SK-N-SH (cell line): ENCODE results near the gene SLC41A3. TPM values are rescaled to one million over a fixed set of nuclear protein-coding genes. Genes with fewer than 3 reads are reported as not detected.
"Not testable (repeated sequence)": the region's sequence is repeated elsewhere in the genome, so short reads cannot be mapped to it uniquely, and the experiment has no call there.

Source experiments
- CTCF ChIA-PET: fragments of 300-600, 350-600 bp; formaldehyde crosslinking; extraction: SDS; loops from one replicate; lab custom pipeline; 2021; lab: Yijun Ruan, JAX
- POLR2A ChIA-PET: fragments of 350-600 bp; sonication (Branson Sonifier 250); formaldehyde crosslinking; extraction: SDS; loops from one replicate; lab custom pipeline; 2020; ENCODE audit warnings: antibody characterized with exemption, inconsistent platforms; lab: Yijun Ruan, JAX
- DNase-seq: peaks from one replicate; pipeline ENCODE4 v3.0.0; 2012
- H2AFZ ChIP-seq: fragments of 200-600 bp; sonication (generic); 2 replicates; pipeline ENCODE4 v1.8.1; 2016; ENCODE audit warnings: antibody characterized with exemption, mild to moderate bottlenecking, low read depth
- H3F3A ChIP-seq: fragments of 200-600 bp; sonication (generic); replicated peaks from 2 replicates; pipeline ENCODE3; 2016; ENCODE audit warnings: antibody characterized with exemption, mild to moderate bottlenecking; ENCODE audit not compliant: insufficient read depth
- H3K27ac ChIP-seq, 2 experiments: fragments of 200-500 bp in 1 of 2; fragments of 200-600 bp in 1 of 2; sonication (Bioruptor generic) in 1 of 2; sonication (generic), shearing (Covaris generic) in 1 of 2; 2 replicates each; pipeline versions ENCODE4 v1.5.1 to v1.6.1; 2014 to 2016; ENCODE audit warnings: low read depth in 2 of 2, inconsistent platforms in 1 of 2, low read length in 1 of 2, mild to moderate bottlenecking in 1 of 2, mixed read lengths in 1 of 2
- H3K27me3 ChIP-seq: fragments of 200-600 bp; sonication (generic), shearing (Covaris generic); 2 replicates; pipeline ENCODE4 v1.6.1; 2016; ENCODE audit warnings: mixed run types; ENCODE audit not compliant: insufficient read depth
- H3K36me3 ChIP-seq, 2 experiments: fragments of 200-500 bp in 1 of 2; fragments of 200-600 bp in 1 of 2; sonication (Bioruptor generic) in 1 of 2; sonication (generic) in 1 of 2; replicated peaks in 1 of 2; 2 replicates each; pipeline versions ENCODE3 to v1.5.1; 2014 to 2016; ENCODE audit warnings: low read length in 1 of 2, mild to moderate bottlenecking in 1 of 2; ENCODE audit not compliant: insufficient read depth in 2 of 2, control insufficient read depth in 1 of 2
- H3K4me1 ChIP-seq, 2 experiments: fragments of 200-500 bp in 1 of 2; fragments of 200-600 bp in 1 of 2; sonication (Bioruptor generic) in 1 of 2; sonication (generic), shearing (Covaris generic) in 1 of 2; 2 replicates each; pipeline versions ENCODE4 v1.5.1 to v1.6.1; 2014 to 2016; ENCODE audit warnings: low read depth in 1 of 2, low read length in 1 of 2, mixed run types in 1 of 2; ENCODE audit not compliant: insufficient read depth in 2 of 2, control insufficient read depth in 1 of 2
- H3K4me2 ChIP-seq: fragments of 200-600 bp; sonication (generic), shearing (Covaris generic); 2 replicates; pipeline ENCODE4 v1.6.1; 2017; ENCODE audit warnings: mixed run types
- H3K4me3 ChIP-seq, 2 experiments: fragments of 200-500 bp in 1 of 2; fragments of 200-600 bp in 1 of 2; sonication (Bioruptor generic) in 1 of 2; sonication (generic), shearing (Covaris generic) in 1 of 2; 2 replicates each; pipeline versions ENCODE4 v1.5.1 to v1.8.1; 2014 to 2016; ENCODE audit warnings: low read depth in 2 of 2, inconsistent platforms in 1 of 2, low read length in 1 of 2, mild to moderate bottlenecking in 1 of 2, mixed read lengths in 1 of 2, moderate library complexity in 1 of 2
- H3K79me2 ChIP-seq: fragments of 200-600 bp; sonication (generic); 2 replicates; pipeline ENCODE4 v1.8.1; 2017; ENCODE audit warnings: mild to moderate bottlenecking; ENCODE audit not compliant: insufficient read depth
- H3K9ac ChIP-seq: fragments of 200-600 bp; sonication (generic); 2 replicates; pipeline ENCODE4 v1.6.1; 2017; ENCODE audit warnings: mixed run types
- H3K9me2 ChIP-seq: fragments of 200-600 bp; sonication (generic); 2 replicates; pipeline ENCODE4 v1.6.1; 2017; ENCODE audit warnings: mixed run types
- H3K9me3 ChIP-seq: fragments of 200-600 bp; sonication (generic); 2 replicates; pipeline ENCODE4 v1.6.1; 2017; ENCODE audit warnings: mixed run types, mild to moderate bottlenecking, moderate library complexity
- H4K20me1 ChIP-seq: fragments of 200-600 bp; sonication (generic); 2 replicates; pipeline ENCODE4 v1.6.1; 2017; ENCODE audit warnings: mild to moderate bottlenecking, mixed run types; ENCODE audit not compliant: insufficient read depth
- CHD2 ChIP-seq: fragments of 150-350 bp; IDR thresholded peaks from 2 replicates; pipeline ENCODE4 v1.6.1; 2018; ENCODE audit warnings: low read length; ENCODE audit not compliant: partially characterized antibody
- ELF1 ChIP-seq: IDR thresholded peaks from 2 replicates; pipeline ENCODE4 v1.4.0; 2012
- FOXJ3 ChIP-seq: sonication (generic); formaldehyde crosslinking; IDR thresholded peaks from 2 replicates; pipeline ENCODE4 v1.5.1; 2020; ENCODE audit warnings: mild to moderate bottlenecking, missing genetic modification reagents
- GABPA ChIP-seq: IDR thresholded peaks from 2 replicates; pipeline ENCODE4 v1.4.0; 2012; ENCODE audit warnings: low read depth, mild to moderate bottlenecking
- GATA2 ChIP-seq: sonication (generic); formaldehyde crosslinking; IDR thresholded peaks from 2 replicates; pipeline ENCODE4 v1.5.0; 2020; ENCODE audit warnings: mild to moderate bottlenecking, missing genetic modification reagents
- MAX ChIP-seq: IDR thresholded peaks from 2 replicates; pipeline ENCODE4 v1.4.0; 2012; ENCODE audit warnings: low read depth
- MXI1 ChIP-seq: IDR thresholded peaks from 2 replicates; pipeline ENCODE4 v1.6.1; 2012; ENCODE audit warnings: mild to moderate bottlenecking, low read depth, low read length, improper control_type of control experiment
- PBX3 ChIP-seq: IDR thresholded peaks from 2 replicates; pipeline ENCODE4; 2012
- POLR2AphosphoS5 ChIP-seq: IDR thresholded peaks from 2 replicates; pipeline ENCODE4 v1.6.1; 2012; ENCODE audit warnings: low read depth, low read length
- RCOR1 ChIP-seq: fragments of 150-350 bp; IDR thresholded peaks from 2 replicates; pipeline ENCODE4 v1.6.1; 2017; ENCODE audit warnings: antibody characterized with exemption, low read length
- REST ChIP-seq: IDR thresholded peaks from 2 replicates; pipeline ENCODE4 v1.6.1; 2012; ENCODE audit warnings: mild to moderate bottlenecking, low read depth, low read length, moderate library complexity
- SIN3A ChIP-seq: IDR thresholded peaks from 2 replicates; pipeline ENCODE4 v1.6.1; 2012; ENCODE audit warnings: low read depth, mild to moderate bottlenecking, low read length, moderate library complexity, borderline replicate concordance
- TAF1 ChIP-seq: IDR thresholded peaks from 2 replicates; pipeline ENCODE4 v1.6.1; 2012; ENCODE audit warnings: low read depth, mild to moderate bottlenecking, low read length, moderate library complexity, borderline replicate concordance
- USF1 ChIP-seq: IDR thresholded peaks from 2 replicates; pipeline ENCODE4 v1.4.0; 2012; ENCODE audit warnings: low read depth, borderline replicate concordance
- YY1 ChIP-seq: IDR thresholded peaks from 2 replicates; pipeline ENCODE4 v1.4.0; 2012; ENCODE audit warnings: low read depth, mild to moderate bottlenecking
- WGBS: methylation state at CpG from one replicate; pipeline ENCODE4 v1.1.6; 2017; ENCODE audit warnings: low lambda C conversion rate; 5-methylcytosine and 5-hydroxymethylcytosine counted together
- polyA plus RNA-seq, 3 experiments: library from polyadenylated mRNA; depleted of rRNA; stranded (reverse); fragments of >200 nt; gene quantifications; 2 replicates each; pipeline ENCODE4 v1.2.3, GENCODE V29; 2012

SLC41A3 gene
- polyA plus RNA-seq, 1 of the 3 experiments (the other 2 are of a cell fraction), result 53.4 TPM

- Histone ChIP-seq H3K27me3 (no peaks in the 10 kb centered on the region), H3K79me2 (no peaks in the 10 kb centered on the region), H3K36me3 (no peaks in the 10 kb centered on the region), H3K27ac (peak overlapping the region; percentile 77 to 90), H3K4me2 (peak overlapping the region; percentile 86), H3K4me1 (no peaks in the 10 kb centered on the region; a peak in 1 of 4 replicates)
- ChIA-PET POLR2A (no interaction called here), CTCF (interaction anchor here (0.6 kb wide), 1 partner anchor 249 kb away, joined by 3 read pairs; no protein-coding TSS in a partner anchor)
- WGBS, result 1% methylated on average over 35 of the region's 52 CpGs
- TF ChIP-seq RCOR1 (no peak), GABPA (peak; percentile 88), SIN3A (peak; percentile 43; the same call in 1 of the 2 replicates), CHD2 (peak; percentile 46), GATA2 (CRISPR knock-in tag) (no peak), REST (peak; percentile 16; the same call in 1 of the 2 replicates), ELF1 (peak; percentile 67; the same call in 1 of the 2 replicates), FOXJ3 (CRISPR knock-in tag) (no peak), MAX (peak; percentile 98), YY1 (peak; percentile 61; the same call in 1 of the 2 replicates), USF1 (no peak), TAF1 (peak; percentile 72), MXI1 (0 out of 2 replicates have a peak, but pooled peaks have one; percentile 67), POLR2AphosphoS5 (peak; percentile 90), PBX3 (0 out of 2 replicates have a peak, but pooled peaks have one; percentile 14)
- TF ChIP-seq, all 33 proteins: peak for 11
- H3K9me2 ChIP-seq, result no peaks in the 10 kb centered on the region
- H3K9ac ChIP-seq, result peak overlapping the region; percentile 83
- peak; percentile 91 for DNase-seq
- no peaks in the 10 kb centered on the region for H4K20me1 ChIP-seq
- peaks cover 7% of the 10 kb centered on the region for H3F3A ChIP-seq
- H3K4me3 ChIP-seq, result peak overlapping the region; percentile 83 to 86
- H2AFZ ChIP-seq, result peak overlapping the region; percentile 95
- H3K9me3 ChIP-seq, result no peaks in the 10 kb centered on the region
Observed at GRCh38 chr3:125990253-125990970, 93.5 kb downstream of the SLC41A3 start.

- H3K27ac ChIP-seq, H3K36me3 ChIP-seq, DNase-seq, POLR2A ChIA-PET, H3K27me3 ChIP-seq, H3K9me2 ChIP-seq, H3K4me1 ChIP-seq, H3F3A ChIP-seq, H3K9ac ChIP-seq, H4K20me1 ChIP-seq, H2AFZ ChIP-seq, H3K9me3 ChIP-seq, H3K4me2 ChIP-seq, H3K79me2 ChIP-seq, H3K4me3 ChIP-seq, CTCF ChIA-PET: not testable (repeated sequence)
- whole genome bisulfite sequencing, result 50% methylated on average over 1 of the region's 2 CpGs
Observed at GRCh38 chr3:125984951-125985350, 99.0 kb downstream of the SLC41A3 start.

- CTCF ChIA-PET, H3K27ac ChIP-seq, H3K9me3 ChIP-seq, H3K27me3 ChIP-seq, H2AFZ ChIP-seq, H4K20me1 ChIP-seq, DNase-seq, H3K4me3 ChIP-seq, H3F3A ChIP-seq, POLR2A ChIA-PET, H3K36me3 ChIP-seq, H3K4me2 ChIP-seq, H3K9ac ChIP-seq, H3K79me2 ChIP-seq, H3K4me1 ChIP-seq, H3K9me2 ChIP-seq: not testable (repeated sequence)
- WGBS, result 39% methylated on average over 4 of the region's 7 CpGs
Observed at GRCh38 chr3:125977104-125977503, 106.8 kb downstream of the SLC41A3 start.
